Suprapubic skin (tissue), 4 donors: ENCODE results near the gene ACOT7.

Experiments used
- CTCF ChIP-seq, 2 donors: fragments of 200-600 bp in 1 of 2; fragments of 450-650 bp in 1 of 2; sonication (generic) in 1 of 2; IDR thresholded peaks; one replicate each; pipeline ENCODE4 v1.5.1; 2016 to 2019; ENCODE audit warnings: antibody characterized with exemption in 2 of 2, mild to moderate bottlenecking in 1 of 2, moderate library complexity in 1 of 2
- EP300 ChIP-seq: sonication (generic); formaldehyde crosslinking; IDR thresholded peaks from one replicate; pipeline ENCODE4 v1.6.1; 2017; ENCODE audit warnings: antibody characterized with exemption
- POLR2A ChIP-seq, 2 donors: fragments of 450-650 bp; IDR thresholded peaks; one replicate each; pipeline ENCODE4 v1.6.1; 2017; ENCODE audit warnings: antibody characterized with exemption in 2 of 2, mild to moderate bottlenecking in 2 of 2, moderate library complexity in 2 of 2
- POLR2AphosphoS5 ChIP-seq, 3 donors: sonication (generic); formaldehyde crosslinking; IDR thresholded peaks; one replicate each; pipeline ENCODE4 v1.6.1; 2017; ENCODE audit warnings: antibody characterized with exemption in 3 of 3

GRCh38 chr1:6332821-6333220, 60.7 kb downstream of the ACOT7 start:
- TF ChIP-seq CTCF (IDR thresholded peaks at IDR 0.05) (no peak), EP300 (no peak), POLR2A (IDR thresholded peaks at IDR 0.05) (no peak), POLR2AphosphoS5 (IDR thresholded peaks at IDR 0.05) (no peak)
